T-helper 22 cell (primary cell): ENCODE data around the gene CPNE1.

Experiments
- DNase-seq: peaks from one replicate; pipeline ENCODE4 v3.0.0-alpha.2; 2020; ENCODE audit warnings: low read depth

CPNE1 gene

DNA sequence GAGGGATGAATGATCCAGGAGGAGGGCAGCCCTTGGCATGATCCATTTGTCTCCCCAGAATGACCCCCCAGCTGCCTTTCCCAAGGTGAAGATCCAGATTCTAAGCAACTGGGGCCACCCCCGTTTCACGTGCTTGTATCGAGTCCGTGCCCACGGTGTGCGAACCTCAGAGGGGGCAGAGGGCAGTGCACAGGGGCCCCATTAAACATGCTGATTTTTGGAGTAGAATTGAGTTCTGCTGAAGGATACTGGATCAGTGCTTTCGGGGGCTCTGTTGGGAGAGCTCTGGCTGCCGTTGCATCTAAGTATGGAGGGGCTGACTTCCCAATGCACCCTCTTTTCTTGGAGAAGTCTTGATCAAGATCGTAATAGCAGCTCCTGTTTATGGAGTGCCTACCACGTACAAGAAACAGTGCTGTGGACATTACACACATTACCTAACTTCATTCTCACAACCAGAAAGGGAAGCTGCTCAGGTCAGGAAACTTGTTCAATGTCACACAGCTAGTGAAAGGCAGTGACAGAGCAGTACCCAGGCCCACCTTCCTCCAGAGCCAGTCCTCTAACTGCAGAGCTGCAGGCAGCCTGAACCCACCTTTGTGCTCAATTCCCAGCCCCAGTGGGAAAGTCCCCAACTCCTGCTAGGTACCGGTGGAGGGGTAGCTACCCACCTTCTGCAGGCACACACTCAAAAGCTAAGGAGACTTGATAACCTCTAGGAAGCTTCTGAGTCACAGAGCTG, 43.7 kb downstream of the CPNE1 start:
- DNase-seq = no peak

DNA sequence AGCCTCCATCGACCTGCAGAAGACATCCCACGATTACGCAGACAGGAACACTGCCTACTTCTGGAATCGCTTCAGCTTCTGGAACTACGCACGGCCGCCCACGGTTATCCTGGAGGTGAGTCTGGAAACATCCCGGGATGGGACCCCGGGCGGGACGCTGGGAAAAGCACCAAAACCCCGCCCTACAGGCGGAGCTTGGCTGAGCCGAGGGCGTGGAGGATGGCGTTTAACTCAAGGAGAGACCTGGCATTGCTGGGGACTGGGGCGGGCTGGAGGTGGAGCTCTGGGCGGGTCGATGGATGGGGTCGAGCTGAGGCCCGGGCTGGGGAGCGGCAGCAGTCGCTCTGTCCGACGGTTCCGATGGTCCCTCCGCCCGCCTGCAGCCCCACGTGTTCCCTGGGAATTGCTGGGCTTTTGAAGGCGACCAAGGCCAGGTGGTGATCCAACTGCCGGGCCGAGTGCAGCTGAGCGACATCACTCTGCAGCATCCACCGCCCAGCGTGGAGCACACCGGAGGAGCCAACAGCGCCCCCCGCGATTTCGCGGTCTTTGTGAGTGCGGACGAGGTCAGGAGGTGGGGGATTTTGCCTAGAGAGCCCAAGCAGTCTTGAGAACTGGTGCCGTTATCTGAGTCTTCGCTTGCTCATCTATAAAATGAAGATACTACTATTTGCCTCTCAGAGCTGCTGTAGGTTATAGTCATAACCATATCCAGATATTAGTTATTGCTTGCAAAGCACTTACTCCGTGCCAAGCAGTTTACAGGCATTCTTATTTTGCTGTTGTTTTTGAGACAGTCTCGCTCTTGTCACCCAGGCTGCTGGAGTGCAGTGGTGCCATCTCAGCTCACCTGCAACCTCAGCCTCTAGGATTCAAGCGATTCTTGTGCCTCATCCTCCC, 45.3 kb downstream of the CPNE1 start:
- DNase-seq = peak; percentile 55

DNA sequence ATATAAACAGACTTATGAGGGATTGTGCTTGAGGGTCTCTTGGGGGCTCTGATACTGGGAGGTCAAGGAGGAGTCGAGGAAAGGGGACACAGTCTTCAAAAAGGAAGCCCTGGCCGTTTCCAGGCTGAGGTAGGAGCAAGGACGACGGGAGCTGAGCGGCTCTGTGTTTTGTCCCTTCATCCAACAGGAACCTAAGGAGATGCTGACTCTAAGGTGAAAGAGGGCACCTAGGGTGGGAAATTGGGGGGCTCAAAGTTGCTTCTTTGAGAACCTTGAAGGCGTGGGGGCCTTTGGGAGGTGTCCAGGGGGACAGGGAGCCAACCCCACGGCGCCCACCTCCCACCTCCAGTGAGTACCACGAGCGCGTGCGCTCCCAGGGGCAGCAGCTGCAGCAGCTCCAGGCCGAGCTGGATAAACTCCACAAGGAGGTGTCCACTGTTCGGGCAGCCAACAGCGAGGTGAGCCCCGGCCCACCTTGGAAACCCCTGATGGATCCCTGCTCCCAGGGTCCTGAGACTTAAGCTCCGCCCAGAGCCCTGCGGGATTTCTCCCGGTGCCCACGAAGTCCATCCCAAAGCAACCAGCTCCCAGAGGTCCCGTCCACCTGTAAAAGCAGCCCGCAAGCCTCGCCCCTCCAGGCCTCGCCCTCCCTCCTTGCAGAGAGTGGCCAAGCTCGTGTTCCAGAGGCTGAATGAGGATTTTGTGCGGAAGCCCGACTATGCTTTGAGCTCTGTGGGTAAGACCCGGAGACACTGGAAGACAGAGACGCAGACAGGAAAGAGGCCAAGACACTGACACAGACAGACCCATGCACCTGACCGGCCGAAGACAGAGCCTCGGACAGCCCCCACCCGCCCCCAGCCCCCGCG, 46.2 kb downstream of the CPNE1 start:
- no peak for DNase-seq

DNA sequence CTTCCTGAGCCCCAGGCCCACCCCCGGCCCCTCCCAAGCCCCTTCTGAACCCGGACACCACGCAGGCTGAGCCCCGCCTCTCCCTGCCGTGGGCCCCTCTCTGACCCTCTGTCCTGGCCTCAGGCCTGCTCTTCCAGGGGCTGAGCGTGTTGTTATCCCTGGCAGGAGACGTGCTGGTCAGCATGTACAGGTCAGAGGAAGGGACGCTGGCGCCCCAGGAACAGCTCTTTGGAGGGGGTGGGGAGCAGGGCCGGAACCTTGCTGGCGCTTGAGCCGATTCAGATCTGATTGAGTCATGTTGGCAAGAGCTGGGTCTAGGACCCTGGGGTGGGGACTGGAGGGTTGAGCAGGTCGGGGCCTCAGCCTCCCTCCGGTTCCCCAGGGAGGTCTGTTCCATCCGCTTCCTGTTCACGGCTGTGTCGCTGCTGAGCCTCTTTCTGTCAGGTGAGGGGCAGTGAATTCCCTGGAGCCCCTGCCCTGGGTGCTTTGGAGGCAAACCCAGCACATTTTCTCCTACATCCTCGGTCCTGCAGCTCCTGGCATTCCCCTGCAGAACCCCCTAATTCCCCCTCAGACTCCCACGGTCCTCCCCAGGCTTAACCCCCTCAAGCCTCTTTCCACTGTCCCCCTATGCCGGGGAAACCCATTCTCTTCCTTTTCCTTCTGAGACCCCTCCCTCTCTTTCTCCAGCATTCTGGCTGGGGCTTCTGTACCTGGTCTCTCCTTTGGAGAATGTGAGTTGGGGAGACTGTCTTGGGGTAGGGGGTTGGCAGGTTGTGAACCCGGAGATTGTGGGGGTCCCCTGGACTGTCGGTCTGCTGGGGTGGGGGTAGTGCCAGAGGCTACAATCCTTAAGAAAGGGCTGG, 47.1 kb downstream of the CPNE1 start:
- peak; percentile 8 for DNase-seq

DNA sequence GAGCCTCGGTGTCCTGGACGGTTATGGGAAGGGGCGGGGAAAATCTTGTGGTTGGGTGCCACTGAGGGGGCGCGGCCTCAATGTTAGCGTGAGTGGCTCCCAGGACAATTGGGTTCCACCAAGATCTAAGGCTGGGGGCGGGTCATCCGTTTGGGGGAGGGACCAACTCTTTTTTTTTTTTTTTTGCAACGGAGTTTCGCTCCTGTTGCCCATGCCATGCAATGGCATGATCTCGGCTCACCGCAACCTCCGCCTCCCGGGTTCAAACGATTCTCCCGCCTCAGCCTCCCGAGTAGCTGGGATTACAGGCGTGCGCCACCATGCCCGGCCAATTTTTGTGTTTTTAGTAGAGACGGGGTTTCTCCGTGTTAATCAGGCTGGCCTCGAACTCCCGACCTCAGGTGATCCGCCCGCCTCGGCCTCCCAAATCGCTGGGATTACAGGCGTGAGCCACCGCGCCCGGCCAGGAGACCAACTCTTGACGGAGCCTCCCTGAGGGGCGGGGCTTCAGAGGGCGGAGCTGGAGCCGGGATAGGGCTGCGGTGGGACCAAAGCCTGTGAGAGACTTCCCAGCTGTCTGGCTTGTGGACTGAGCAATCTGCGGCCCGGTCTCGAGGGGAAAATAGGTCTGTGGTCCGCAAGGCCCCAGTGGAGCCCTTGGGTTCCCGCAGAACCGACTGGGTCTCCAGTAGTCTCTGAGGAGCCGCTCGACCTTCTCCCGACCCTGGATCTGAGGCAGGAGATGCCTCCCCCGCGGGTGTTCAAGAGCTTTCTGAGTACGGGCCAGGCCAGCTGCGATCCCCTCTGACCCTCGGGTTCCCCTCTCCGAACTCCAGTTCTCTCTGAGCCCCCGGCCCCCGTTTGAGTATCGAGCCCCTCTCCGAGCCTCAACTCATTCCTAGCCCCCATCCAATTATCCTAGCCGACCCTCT, 48.0 kb downstream of the CPNE1 start:
- peak; percentile 55 for DNase-seq

DNA sequence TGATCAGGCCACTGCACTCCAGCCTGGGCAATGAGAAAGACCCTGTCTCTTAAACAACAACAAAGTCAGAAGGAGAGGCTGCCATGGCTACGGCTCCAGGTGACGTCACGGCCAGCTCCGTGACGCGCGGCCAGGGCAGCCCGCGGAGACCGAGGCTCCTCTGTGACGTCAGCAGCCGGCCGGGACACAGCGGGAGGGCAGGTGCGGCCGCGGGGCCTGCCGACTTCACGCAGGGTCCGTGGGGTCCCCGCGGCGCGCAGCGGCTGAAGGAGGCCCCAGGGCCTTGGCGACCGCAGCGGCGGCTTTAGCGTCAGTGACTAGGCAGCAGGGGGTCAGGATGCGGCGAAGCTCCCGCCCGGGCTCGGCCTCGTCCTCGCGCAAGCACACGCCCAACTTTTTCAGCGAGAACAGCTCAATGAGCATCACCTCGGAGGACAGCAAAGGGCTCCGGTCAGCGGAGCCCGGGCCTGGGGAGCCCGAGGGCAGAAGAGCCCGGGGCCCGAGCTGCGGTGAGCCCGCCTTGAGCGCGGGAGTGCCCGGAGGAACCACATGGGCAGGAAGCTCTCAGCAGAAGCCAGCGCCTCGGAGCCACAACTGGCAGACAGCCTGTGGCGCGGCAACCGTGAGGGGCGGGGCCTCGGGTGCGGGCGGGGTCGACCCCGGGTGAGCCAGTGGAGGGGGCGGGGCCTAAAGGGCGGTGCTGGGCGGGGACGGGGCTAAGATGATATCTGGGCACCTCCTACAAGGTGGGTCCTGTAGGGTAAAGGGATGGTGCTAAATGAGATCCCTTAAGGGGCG, 48.8 kb downstream of the CPNE1 start, which contains the start of gene SPAG4:
TSS of gene SPAG4 (plus strand) at position 163 of the 798 bp plus-strand sequence. CDS start at position 338, 175 bp downstream.
- DNase-seq = peak; percentile 100

DNA sequence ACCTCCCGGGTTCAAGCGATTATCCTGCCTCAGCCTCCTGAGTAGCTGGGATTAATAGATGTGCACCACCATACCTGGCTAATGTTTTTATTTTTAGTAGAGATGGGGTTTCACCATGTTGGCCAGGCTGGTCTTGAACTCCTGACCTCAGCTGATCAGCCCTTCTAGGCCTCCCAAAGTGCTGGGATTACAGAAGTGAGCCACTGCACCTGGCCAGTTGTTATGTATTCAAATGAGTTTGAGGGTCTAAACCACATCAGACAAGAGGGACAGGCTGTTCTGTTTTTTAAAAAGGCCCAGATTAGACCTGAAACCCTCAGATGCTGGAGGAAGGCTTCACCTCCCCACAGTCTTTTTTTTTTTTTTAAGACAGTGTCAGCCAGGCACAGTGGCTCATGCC, 53.2 kb downstream of the CPNE1 start:
- DNase-seq = no peak

DNA sequence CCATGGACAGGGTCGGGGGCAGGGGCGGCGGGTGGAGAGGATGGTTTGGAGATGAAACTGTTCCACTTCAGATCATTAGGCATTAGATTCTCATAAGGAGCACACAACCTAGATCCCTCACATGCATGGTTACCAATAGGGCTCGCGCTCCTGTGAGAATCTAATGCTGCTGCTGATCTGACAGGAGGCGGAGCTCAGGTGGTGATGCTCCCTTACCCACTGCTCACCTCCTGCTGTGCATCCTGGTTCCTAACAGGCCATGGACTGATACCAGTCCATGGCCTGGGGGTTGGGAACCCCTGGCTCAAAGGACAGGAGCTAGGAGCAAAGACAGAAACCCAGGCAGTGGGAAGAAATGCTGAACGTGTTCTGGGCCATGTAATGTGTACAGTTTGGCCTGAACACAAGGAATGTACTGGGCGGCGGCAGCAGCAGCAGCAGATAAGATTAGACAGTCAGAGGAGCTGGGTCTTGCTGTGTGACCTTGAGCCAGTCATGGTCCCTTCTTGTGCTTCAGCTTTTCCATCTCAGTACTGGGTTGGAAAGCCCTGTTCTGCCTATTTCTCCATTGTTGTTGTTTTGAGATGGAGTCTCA, 53.8 kb downstream of the CPNE1 start:
- no peak for DNase-seq

DNA sequence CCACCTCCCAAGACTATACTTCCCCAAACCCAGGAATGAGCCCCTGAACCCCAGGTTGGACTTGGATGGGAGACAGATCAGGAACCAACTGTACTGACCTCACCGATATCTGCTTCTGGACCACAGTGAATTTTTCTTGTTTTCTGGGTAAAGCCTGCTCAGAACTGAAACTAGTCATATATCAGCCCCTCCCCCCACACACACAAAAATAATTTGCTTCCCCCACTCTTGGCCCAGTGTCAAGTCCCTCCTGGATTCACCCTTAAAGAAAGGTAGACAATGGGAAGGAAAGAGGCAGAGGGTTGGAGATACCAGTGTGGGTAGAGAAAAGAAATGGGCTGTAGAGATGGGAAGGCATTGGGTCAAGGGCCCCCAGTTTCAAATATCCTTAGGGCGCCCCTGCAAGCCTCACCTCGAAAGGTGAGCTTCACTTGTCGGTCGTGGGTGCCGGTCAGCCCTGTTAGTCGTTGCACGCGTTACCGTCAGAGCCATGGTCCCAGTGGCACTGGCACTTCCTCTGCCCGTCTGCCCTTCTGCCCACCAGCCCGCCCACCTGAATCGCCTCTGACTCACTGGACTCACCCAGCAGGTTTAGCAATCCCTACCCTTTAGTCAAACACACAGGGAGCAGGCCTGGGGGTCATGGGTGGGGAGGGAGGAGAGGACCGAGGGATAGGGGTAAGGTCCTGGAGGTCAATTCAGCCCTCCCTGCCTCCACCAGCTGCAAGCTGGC, 57.5 kb downstream of the CPNE1 start:
- no peak for DNase-seq

DNA sequence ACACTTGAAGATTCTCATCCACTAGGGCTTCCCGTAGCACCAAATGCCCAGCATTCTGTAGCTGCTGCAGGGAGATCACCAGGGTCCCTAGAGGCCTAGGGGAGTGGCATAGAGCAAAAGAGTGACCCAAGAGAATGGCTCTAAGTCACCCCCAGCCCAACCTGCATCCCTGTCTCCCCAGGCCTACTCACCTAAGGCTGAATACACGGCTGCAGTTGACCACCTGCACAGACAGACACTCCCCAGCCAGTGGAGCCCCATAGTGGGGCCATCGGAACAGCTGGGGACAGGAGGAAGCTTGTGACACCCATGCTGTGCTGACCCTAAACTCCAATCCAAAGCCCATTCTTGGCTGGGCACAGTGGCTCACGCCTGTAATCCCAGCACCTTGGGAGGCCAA, 58.6 kb downstream of the CPNE1 start:
- DNase-seq = no peak

DNA sequence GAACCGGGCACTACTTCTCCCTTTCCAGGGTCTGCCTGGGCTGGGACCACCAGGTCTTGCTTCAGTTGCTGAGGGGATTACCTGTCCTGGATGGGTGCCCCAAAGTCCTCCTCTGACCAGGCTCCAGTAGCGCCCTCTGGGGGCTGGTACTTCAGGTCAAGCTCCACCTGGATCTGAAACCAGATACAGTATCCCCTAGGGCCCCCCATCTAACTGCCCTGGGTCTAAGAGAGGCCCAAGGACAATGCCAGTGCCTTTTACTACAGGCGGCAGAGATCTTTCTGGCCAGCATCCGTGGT, 60.3 kb downstream of the CPNE1 start:
- DNase-seq = no peak

DNA sequence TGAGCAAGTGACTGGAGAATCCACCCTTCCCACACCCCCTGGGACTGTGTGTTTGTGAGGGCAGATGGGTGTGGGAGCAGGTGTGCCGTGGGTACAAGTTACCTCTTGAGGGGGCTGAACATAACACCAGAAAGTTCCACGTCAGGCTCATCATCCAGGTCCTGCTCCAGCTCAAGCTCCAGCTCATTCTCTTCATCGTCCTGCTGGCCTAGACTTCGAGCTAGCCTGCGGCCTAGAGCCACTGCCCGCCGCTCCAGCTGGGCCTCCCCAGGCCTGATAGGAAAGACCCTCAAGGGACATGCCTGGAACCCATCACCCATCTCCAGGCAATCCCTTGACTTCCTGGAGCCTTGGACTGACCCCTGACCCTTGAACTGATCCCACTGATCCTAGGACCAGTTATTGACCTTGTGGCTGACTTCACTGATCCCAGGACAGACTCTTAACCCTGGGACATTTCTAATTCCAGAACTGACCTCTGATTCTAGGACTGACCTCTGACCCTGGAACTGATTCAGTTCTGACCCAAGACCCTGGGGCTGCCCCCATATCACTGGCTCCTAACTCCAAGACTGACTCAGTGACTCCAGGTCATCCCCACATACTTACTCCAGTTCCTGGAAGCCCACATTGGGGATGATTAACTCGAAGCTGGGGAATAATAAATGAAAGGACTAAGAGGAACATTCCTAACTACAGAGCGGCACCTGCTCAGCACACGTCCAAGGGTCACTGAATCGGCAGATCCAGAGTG, 60.8 kb downstream of the CPNE1 start:
- no peak for DNase-seq

DNA sequence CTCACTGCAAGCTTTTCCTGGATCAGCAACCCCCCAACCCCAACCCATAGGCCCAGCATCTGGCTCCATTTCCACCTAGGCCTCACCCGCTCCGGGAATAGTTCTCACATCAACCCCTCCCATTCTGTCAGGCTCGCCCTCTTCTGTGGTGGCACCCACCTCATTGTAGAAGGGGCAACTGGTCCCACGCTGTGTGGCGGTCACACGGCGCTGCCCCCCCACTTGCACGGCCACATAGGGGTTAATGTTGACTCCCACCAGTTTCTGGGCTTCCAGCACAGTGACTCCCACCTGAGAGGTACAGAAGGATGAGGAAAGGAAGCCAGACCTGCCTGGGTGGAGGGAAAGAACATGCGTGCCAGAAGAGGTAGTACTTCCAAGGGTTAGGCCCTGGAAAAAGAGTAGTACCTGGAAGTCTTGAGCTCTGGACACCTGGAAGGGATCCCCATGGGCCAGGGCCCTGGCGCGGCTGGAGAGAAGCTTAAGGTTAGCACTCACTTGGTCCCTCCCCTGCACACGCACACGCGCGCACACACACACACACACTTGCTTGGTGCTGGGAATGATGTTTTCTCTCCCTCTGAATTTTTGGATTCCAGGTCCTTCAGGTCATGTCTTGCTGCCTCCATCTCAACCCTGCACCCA, 61.7 kb downstream of the CPNE1 start:
- no peak for DNase-seq

DNA sequence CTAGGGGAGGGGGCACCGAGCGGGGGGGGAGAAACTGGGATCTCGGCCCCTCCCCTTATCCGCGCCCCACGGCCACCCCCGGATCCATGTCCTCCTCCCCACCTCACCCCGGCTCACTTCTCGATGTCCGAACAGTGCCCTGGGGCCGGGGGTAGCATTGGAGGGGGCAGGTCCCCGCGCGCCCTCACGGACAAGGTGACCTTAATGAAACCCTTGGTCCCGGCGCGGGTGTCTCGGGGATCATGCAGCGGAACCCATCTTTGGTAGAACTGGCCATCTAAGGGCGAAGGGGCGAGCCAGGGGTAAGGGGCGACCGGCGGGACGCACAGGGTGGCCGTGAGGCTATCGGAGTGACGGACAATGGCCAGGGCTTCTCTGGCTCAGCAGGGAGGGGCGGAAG, 62.7 kb downstream of the CPNE1 start:
- no peak for DNase-seq

DNA sequence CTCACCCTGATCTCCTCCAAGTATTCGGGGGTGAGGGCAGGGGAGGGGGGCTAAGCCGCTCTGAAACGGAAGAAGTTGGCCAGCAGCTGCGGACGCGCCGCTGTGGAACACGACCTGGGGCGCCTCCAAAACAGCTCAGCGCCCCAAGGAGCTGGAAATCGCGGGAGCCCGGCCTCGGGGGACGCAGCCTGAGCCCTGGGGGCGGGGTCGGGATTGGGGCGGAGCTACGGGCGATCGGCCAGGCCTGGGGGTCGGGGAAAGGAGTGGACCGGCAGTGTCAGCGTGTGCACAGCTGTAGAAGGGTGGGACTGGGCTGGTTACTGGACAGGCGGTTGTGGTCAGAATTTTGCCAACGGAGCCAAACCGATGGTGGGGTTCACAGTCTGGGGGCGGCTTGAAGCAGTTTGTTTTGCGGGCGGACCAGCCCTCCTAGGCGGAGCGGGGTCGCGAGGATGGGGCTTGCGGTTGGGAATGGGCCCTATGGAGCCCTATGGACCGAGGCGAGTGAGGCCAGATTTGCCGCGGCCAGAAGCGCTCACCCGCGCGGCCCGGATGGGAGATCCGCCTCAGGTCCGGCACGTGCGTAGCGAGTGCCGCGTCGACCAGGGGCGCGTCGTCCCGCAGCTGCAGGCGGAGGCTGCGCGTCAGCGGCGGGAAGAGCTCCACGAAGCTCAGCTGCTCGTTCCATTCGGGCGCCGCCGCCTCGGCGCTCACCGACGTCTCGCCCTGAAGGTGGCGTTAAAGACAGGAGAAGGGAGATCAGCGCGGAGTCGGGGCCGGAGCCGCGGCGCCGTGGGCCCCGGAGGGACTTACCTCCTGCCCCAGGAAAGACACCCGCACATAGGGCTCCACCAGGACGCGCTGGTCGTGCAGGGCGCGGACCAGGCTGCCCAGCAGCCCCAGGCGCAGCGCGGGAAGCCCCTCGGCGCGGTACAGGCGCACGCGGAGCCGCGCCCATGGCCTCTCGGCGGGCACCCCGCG, 63.4 kb downstream of the CPNE1 start:
- DNase-seq = peak; percentile 64
